HG03571 (cell line): Measurements from ENCODE around the gene HTR3B.
"Not testable (repeated sequence)": the region's sequence is repeated elsewhere in the genome, so short reads cannot be mapped to it uniquely, and the experiment has no call there.

ENCODE experiments used
- ATAC-seq: cut with Tn5 transposase; IDR thresholded peaks from one replicate; pipeline ENCODE4 v1.9.1; 2021; ENCODE audit not compliant: unreplicated experiment

The HTR3B gene

DNA sequence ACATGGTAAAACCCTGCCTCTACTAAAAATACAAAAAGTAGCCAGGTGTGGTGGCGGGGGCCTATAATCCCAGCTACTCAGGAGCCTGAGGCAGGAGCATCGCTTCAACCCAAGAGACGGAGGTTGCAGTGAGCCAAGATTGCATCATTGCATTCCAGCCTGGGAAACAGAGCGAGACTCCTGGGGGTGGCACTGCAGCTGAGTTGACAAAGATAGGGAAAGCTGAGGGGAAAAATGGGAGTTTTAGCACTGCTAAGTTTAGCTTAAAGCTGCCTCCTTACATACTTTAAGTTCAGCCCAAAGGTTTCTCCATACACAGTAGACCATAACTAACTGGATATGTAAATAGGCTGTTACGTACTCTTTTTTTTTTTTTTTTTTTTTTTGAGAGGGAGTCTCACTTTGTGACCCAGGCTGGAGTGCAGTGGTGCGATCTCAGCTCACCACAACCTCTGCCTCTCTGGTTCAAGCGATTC is 20.2 kb upstream of the HTR3B start:
- no peak for ATAC-seq

DNA sequence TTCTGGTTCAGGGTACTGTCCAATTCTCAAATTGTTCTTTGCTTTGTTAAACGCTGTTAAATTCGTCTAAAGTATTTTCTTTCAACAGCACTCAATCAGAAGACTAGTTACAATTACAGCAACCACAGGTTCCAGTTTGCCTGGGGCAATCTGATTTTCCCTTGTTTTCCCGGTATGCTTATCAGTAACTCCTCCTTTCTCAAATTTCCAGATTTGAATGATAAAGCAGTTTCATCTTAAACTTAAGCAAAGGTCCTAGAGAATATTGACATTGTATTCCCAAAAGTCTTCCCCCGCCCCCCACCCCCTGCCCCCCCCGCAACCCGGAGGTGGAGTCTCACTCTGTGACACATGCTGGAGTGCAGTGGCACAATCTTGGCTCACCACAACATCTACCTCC is 18.7 kb upstream of the HTR3B start:
- no peak for ATAC-seq

DNA sequence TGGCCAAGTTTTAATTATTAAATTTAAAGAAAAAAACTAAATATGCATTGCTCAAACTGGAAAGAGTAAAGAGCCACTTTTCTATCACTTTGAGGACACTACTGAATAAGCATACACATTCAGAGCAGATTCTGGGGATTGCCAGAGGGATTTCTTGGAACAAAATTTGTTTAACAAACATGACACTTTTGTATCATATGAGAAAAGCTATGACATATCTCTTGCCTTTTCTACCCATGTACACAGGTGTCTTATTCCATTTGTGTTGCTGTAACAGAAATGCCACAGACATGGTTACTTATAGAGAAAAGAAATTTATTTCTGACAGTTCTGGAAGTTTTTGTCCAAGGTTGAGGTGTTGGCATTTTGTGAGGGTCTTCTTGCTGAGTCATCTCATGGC is 15.7 kb upstream of the HTR3B start:
- no peak for ATAC-seq

DNA sequence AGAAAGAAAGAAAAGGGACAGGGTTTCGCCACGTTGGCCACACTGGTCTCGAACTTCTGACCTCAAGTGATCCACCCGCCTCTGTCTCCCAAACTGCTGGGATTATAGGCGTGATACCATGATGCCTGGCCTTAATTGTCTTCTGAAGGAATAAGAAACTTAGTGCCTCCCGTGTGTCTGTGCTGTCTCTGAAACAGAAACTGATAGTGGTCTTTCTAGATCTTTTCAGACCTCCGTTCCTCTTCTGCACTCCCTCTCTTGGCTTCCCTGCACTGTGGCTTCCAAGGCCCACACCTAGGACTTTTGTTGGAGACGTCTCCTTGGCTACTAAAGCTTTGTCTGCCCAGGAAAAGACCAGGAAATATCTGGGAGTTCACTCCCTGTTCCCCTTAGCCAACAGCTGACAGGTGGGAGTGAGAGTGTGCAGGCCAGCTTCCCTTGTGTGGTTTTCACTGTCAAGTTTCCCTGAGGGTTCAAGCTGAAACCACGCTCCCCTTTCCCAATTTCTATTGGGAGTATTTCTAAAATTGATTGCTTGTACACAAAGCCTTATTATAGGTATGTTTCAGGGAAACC is 10.1 kb upstream of the HTR3B start:
- ATAC-seq = no peak

DNA sequence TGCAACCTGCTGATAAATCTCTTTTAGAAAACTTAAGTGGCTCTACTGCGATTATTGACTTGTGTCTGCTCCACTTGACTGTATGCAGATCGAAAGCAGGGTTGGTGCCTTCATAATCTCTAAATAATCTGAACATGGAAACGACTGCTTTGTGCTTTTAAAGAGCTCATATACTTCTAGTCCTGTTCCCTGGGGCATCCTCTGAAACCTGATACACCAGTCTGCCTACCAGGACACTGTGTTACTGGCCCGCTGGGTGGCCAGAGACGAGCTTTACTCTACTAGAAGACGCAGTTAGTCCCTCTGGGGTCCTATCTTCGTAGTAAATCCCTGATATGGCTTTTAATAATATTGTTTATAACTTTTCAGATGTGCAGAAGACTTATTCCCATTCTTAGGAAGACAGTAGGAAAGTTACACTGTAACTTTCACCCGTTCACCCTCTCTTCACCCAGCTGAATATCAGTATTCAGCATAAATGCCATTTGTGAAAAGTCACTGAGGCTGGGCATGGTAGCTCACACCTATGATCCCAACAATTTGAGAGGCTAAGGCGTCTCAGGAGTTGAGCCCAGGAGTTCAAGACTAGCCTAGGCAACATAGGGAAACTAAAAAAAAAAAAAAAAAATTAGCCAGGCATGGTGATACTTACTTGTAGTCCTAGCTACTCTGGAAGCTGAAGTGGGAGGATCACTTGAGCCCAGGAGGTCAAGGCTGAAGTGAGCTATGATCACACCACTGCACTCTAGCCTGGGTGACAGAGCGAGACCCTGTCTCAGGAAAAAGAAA is 9.0 kb upstream of the HTR3B start:
- no peak for ATAC-seq

DNA sequence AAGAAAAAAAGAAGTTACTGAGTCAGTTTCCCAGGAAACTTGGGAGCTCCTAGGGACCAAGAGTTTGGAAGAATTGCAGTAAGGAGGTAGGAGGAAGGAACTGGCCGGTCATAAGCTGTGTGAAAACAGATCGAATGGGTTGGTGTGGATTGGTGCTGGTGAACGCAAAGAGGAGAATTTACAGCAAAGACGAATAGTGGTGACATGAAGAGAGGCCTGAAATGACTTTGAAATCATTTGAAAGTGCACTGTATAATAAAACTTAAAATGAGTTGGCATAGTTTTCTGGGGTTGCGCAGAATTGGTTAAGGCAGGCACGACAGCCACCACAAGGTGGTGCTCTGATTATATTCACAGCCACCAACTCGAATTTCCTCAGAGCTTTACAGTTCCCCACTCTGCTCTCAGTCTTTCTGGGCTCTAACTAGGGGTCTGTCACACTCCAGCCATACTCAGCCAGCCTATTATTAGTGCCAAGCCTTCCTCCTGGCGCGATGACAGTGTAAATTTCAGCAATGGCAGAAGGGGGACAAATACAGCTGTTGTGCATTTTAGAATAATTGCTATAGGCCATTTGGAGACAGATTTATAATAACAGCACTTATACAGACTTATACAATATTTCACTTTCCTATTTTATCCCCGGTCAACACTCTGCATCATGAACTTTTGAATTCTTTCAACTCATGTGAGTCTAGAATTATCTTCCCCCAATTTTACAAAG is 8.3 kb upstream of the HTR3B start:
- no peak for ATAC-seq

DNA sequence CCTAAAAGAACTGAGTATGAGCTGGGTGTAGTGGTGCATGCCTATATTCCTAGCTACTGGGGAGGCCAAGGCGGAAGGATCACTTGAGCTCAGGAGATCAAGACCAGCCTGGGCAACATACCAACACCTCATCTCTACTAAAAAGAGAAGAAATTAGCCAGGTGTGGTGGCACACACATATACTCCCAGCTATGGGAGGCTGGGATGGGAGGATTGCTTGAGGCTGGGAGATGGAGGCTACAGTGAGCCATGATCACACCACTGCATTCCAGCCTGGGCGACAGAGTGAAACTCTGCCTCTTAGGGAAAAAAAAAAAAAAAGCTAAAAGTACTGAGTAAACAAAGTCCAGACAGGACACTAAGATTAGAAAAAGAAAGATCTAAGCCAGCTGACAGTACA is 3.5 kb upstream of the HTR3B start:
- no peak for ATAC-seq

DNA sequence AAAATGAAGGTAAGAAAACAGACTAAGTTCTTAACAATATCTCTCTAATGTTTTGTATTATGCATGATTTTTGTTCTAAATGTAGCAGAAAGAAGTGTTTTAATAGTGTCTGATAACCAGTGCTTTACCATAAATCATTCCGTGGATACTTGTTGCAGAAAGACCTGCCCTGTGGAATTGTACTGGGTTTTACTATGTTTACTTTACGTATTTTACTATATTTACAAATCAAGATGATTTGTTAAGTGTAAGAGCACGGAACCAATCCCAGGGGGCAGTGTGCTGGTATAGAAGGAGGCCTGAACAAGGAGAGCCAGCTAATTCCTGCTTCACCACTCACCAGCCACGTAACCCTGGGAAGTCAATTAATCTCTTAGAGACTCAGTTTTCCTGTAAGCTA is 1.4 kb downstream of the HTR3B start:
- ATAC-seq = no peak

DNA sequence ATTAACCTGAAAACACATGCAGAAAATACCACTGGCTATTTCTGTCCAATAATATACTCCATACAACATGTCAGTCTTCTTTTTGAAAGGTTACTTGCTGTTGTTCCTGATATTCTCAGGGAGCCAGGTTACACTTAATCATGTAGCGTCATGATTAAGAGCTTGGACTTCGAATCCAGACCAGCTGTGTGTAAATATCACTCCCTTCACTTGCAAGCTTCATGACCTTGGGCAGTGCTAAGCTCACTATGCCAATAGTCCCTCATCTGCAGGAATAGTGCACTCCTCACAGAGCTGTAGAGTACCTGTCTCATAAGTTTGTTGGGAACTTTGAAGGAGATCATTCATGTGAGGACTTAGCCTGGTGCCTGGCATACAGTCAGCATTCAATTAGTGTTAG is 1.9 kb downstream of the HTR3B start:
- ATAC-seq = no peak

DNA sequence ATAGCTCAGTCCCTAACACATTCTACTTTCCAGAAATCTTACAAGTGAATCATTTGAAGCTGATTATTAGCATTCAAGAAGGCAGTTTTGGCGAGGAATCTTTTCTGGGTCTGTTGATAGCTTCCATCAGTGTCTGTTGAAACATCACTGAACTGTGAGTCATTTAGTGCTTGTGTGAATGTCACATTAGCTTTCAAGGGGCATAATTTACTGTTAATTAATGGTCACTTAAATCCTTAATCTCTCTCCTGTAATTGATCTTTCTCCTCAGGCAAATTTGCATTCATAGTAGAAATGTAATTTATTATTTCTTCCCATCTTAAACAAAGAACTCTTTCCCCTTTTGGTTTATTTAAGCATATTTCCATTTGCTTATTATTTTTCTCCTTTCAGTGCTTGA is 2.6 kb downstream of the HTR3B start:
- no peak for ATAC-seq

DNA sequence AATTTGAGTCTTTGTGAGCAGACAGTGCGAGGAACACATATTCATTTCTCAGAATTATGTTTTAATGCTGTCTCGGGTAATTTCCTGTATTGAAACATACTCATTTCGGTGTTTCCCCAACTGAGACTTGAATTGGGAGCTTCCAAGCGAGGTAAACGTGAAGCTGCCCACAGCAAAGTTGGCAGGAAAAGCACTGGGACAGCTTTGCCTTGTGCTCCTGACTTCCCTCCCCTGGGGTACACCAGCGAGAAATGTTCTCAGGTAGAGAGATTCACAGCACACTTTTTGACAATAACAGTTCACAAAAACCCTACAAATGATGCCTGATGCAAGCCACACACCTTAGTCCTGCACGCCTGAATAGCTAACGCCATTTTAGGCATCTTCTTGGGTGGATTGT is 3.1 kb downstream of the HTR3B start:
- ATAC-seq = no peak

DNA sequence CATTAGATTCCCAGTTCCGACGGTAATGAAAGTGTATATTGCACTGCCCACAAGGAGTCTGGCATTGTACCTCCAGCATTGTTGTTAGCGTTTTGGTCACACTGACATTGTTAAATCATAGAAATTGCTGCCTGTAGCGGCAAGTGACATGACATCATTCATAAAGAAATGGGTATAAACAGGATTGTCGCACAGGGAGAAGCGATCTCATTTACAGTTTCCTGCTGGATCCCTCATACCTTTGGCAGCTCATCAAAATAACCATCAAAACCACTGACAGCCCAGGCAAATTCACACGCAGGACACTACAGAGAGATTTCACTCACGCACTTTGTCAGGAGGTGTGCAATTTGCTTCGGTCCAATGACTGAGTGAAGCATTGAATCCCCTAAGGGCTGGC is 3.5 kb downstream of the HTR3B start:
- ATAC-seq = no peak

DNA sequence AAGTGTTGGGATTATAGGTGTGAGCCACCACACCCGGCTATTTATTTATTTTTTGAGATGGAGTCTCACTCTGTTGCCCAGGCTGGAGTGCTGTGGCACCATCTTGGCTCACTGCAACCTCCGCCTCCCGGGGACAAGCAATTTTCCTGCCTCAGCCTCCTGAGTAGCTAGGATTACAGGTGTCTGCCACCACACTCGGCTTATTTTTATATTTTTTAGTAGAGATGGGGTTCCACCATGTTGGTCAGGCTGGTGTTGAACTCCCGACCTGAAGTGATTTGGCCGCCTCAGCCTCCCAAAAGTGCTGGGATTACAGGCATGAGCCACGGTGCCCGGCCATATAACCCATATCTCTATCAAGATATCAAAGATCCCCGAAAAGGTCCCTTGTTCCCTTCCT is 6.9 kb downstream of the HTR3B start:
- ATAC-seq = not testable (repeated sequence)

DNA sequence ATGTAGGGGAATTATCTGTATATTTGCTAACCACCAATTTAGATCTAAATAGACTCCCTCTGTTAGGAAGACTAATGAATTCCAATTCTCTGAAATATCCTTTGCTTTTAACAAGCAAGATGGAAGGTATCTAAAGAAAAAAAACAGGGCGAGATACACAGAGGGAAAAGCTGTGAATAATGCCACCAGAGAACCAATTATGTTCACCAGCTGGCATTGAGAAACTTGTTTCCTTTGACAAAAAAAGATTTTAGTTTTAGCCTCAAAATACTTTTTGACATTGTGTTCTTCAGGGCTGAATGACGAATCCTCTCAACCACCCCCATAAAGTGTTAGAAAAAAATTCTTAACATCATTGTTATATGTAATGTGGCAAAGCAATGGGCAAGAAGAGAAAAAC is 19.0 kb downstream of the HTR3B start:
- ATAC-seq = no peak

DNA sequence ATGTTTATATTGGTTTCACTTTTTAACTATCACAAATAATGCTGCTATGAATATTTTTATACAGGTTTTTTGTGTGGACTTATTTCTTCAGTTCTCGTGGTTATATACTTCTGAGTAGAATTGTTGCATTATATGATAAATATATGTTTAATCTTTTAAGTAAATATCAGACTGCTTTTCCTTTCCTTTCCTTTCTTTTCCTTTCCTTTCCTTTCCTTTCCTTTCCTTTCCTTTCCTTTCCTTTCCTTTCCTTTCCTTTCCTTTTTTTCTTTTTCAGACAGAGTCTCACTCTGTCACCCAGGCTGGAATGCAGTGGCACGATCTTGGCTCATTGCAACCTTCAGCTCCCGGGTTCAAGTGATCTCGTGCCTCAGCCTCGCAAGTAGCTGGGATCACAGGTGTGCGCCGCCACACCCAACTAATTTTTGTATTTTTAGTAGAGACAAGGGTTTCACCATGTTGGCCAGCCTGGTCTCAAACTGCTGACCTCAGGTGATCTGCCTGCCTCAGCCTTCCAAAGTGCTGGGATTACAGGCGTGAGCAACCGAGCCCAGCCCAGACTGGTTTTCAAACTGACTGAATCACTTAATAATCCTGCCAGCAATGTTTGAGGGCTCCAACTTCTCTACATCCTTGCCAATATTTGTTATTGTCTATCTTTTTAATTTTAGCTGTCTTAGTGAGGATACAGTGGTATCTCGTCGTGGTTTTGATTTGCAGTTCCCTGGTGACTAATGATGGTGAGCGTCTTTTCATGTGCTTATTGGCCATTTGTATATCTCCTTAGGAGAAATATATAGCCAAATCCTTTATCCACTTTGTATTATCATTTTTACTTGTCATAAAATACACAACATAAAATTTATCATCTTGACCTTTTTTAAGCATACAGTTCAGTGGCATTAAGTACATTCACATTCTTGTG is 21.9 kb downstream of the HTR3B start:
- no peak for ATAC-seq

DNA sequence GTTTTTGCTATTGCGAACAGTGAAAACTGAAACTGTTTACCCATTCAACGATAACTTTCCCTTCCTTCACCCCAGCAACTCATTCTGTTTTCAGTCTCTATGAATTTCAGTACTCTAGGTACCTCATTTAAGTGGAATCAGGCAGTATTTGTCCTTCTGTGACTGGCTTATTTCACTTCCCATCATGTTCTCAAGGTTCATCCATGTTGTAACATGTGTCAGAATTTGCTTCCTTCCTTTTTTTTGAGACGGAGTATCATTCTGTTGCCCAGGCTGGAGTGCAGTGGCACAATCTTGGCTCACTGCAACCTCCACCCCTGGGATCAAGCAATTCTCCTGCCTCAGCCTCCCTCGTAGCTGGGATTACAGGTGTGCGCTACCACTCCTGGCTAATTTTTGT is 23.7 kb downstream of the HTR3B start:
- no peak for ATAC-seq

DNA sequence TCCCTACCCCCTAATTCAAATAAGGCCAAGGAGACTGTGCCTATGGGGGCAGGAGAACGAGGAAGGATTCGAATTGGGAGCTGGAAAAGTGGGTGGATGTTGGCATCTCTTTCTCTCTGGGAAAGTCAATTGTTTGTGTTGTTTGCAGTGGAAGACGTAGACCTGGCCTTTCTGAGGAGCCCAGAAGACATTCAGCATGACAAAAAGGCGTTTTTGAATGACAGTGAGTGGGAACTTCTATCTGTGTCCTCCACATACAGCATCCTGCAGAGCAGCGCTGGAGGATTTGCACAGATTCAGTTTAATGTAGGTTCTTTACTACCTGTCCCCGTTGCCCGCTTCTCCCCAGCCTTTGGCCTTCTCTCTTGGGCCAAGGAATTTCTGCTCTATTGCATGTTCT is 28.2 kb downstream of the HTR3B start:
- ATAC-seq = no peak

DNA sequence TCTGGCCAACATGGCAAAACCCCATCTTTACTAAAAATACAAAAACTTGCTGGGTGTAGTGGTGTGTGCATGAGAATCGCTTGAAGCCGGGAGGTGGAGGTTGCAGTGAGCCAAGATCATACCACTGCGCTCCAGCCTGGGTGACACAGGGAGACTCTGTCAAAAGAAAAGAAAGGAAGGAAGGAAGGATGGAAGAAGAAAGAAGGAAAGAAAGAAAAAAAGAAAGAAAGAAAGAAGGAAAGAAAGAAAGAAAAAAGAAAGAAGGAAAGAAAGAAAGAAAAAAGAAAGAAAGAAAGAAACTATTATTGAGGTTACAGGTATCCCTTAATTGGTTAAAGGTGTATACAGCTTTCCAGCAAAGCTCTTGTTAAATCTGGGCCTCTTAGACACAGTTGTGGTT is 29.6 kb downstream of the HTR3B start:
- not testable (repeated sequence) for ATAC-seq

DNA sequence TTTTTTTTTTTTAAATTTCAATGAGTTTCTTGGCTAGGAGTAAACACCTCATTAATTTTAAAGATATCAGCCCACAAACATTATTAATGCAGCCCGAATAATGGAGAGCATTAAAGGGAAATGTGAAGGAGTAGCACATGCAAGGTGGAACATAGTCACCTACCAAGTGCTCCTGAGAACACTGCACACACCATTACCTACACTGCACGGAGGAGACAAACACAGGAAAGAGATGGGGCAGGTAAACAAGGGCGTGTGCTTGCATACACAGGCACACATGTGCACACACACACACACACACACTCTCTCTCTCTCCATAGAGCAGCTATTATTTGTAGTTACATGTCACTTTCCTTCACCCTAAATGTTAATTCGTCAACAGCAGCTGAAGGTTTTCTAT is 30.2 kb downstream of the HTR3B start:
- ATAC-seq = no peak

DNA sequence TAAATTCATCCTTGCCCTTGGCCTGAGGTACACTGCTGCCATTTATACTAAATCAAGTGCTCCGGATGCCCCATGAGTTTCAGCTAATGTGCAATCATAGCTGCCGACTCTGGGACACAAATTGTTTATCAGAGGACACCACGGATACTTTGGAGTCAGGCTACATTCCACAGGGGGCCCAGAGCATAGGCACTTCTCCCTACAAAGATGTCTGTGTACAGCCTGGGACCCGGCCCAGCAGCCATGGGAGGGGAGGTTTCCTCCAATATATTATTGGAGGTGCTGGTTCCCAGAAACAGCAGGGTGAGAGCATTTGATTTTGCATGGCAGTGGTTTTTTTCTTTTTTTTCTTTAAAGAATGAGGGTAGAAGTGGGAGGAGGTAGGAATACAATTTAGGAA is 31.3 kb downstream of the HTR3B start:
- no peak for ATAC-seq

DNA sequence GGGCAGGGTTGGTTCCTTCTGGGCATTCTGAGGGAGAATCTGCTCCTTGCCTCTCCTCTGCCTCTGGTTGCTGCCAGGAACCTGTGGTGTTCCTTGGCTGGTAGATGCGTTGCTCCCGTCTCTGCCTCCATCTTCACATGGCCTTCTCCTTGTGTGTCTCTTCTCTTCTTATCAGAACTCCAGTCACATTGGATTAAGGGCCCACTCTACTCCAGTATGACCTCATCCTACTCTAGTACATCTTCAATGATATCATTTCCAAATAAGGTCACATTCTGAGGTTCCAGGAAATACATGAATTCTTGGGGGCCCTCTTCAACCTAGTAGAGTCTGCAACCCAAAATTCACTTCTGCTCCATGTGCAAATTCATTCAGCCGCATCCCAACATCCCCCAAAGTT is 33.3 kb downstream of the HTR3B start:
- no peak for ATAC-seq
